Mesodermal cell (in vitro differentiated cells): Measurements from ENCODE around the gene CFAP20DC.
A peak's percentile ranks its signal among the peaks of the same experiment; 100 is the strongest.

ENCODE experiments used
- H3K27ac ChIP-seq: 2 replicates; pipeline ENCODE4 v1.7.0; 2013; ENCODE audit warnings: mild to moderate bottlenecking, low read depth, low read length, moderate library complexity; ENCODE audit not compliant: severe bottlenecking
- H3K36me3 ChIP-seq: 2 replicates; pipeline ENCODE4 v1.7.1; 2013; ENCODE audit warnings: mild to moderate bottlenecking, low read length, moderate library complexity; ENCODE audit not compliant: control insufficient read depth, insufficient read depth
- H3K4me1 ChIP-seq: one replicate; pipeline ENCODE4 v1.7.1; 2013; ENCODE audit warnings: mild to moderate bottlenecking, low read length; ENCODE audit not compliant: insufficient read depth, control insufficient read depth, poor library complexity, severe bottlenecking
- H3K4me3 ChIP-seq: 2 replicates; pipeline ENCODE4 v1.7.0; 2013; ENCODE audit warnings: low read length, control low read depth, mild to moderate bottlenecking; ENCODE audit not compliant: insufficient read depth, poor library complexity, severe bottlenecking; ENCODE audit errors: extremely low read depth
- H3K9me3 ChIP-seq: 2 replicates; pipeline ENCODE4 v1.7.1; 2013; ENCODE audit warnings: mild to moderate bottlenecking, low read length, moderate library complexity; ENCODE audit not compliant: control insufficient read depth
- WGBS, 2 experiments: methylation state at CpG; one replicate each; pipeline ENCODE4 v1.1.5; 2013; ENCODE audit warnings: missing lambda C conversion rate in 2 of 2; ENCODE audit not compliant: insufficient coverage in 2 of 2; 5-methylcytosine and 5-hydroxymethylcytosine counted together

Gene CFAP20DC

DNA sequence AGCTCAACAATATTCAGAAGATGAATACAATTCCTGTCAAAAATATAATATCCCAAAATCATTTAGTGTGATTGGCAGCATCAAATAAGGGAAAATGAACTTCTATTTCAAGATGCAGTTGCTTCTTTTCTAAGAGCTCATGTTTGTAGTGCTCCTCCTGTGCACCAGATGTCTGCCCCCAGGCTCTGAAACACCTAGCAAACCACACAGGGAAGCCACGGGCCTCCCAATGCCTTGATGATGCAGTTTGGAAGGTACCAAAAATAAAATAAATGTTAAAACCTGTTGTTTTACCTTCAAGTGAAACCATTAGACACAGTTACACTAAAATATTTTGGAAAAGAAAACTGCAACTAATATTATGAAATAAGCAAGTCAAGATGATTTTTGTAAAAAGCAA lies 22.2 kb downstream of the CFAP20DC start:
- H3K4me1 ChIP-seq = no peaks in the 10 kb centered on the region
- no peaks in the 10 kb centered on the region for H3K9me3 ChIP-seq
- no peak overlapping the region for H3K4me3 ChIP-seq
- H3K27ac ChIP-seq = no peak overlapping the region
- WGBS, 2 experiments = no CpG with 5 or more reads among the region's 1 CpG
- no peaks in the 10 kb centered on the region for H3K36me3 ChIP-seq

DNA sequence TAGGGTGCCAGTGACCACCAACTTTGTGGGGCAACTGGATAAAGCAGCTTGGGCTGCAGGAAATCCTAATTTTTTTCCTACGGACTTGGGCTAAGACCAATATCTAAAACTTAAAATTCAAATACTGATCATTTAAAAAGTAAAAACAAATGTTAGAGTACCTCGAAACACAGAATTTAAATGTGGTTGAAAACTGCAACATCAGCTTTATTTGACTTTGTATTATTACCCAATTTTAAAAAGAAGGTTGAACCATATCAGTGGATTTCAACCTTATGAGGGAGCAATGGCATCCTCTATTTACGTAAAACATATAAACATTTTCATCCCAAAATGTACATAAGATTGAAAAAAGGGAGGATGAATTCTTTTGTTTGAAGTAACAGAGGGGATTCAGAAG lies 26.2 kb downstream of the CFAP20DC start:
- Histone ChIP-seq H3K9me3 (no peaks in the 10 kb centered on the region), H3K27ac (no peak overlapping the region), H3K4me1 (no peaks in the 10 kb centered on the region), H3K4me3 (no peak overlapping the region), H3K36me3 (no peaks in the 10 kb centered on the region)
- WGBS, 2 experiments = no CpG with 5 or more reads among the region's 3 CpGs

DNA sequence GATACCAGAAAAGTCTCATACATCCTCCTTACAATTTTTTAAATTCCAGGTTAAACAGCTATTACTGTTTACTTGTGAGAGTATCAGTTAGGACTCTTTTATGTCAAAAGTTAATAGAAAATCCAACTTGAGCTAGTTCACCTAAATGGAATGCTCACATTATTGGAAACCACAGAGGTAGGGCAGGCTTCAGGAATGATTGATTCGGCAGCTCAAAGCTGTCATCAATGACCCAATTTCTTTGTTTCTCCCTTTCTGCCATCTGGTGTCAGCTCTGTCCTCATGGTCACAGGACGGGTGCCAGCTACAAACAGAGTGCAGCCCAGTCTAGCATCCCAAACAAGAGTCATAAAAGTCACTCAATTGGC lies 32.2 kb downstream of the CFAP20DC start:
- H3K4me3 ChIP-seq = no peak overlapping the region
- no peaks in the 10 kb centered on the region for H3K4me1 ChIP-seq
- H3K27ac ChIP-seq = no peak overlapping the region
- no peaks in the 10 kb centered on the region for H3K36me3 ChIP-seq
- H3K9me3 ChIP-seq = no peaks in the 10 kb centered on the region
- 75 to 100% methylated on average over 1 to 2 of the region's 2 CpGs for WGBS, 2 experiments

DNA sequence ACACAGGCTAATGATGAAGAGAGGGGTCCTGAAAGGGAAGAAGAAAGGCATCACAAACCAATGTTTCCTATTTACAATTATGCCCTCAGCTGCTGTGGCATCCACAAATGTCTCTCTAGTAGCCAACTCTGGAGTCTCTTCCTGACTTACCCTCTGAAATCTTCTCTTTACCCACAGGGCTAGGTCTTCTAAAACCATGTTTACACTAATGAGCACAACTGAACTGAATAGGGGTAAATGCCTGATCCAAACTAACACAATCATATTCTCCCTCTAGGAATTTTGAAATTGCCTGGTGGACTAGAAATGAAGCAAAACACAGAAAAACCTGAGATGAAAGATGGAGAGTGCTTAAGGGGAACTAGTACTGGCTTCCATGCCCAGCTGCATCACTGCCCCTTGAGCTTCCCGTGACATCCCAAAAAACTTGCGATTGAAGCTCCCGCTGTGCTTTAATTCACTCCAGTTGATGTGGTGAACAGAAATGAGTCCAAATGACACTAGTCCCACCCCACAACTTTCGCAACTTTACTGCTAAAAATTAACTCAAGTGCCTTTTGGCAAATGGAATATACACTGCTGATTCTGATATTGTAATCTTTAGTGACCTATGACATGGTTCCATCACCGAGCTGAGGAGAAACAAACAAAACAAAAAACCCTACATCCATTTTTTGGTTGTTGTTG lies 32.8 kb downstream of the CFAP20DC start:
- no peak overlapping the region for H3K4me3 ChIP-seq
- H3K36me3 ChIP-seq = no peaks in the 10 kb centered on the region
- H3K9me3 ChIP-seq = no peaks in the 10 kb centered on the region
- no peak overlapping the region for H3K27ac ChIP-seq
- no peaks in the 10 kb centered on the region for H3K4me1 ChIP-seq
- 93% methylated on average over 2 of the region's 5 CpGs; no CpG with 5 or more reads in 1 of the 2 experiments for WGBS, 2 experiments

DNA sequence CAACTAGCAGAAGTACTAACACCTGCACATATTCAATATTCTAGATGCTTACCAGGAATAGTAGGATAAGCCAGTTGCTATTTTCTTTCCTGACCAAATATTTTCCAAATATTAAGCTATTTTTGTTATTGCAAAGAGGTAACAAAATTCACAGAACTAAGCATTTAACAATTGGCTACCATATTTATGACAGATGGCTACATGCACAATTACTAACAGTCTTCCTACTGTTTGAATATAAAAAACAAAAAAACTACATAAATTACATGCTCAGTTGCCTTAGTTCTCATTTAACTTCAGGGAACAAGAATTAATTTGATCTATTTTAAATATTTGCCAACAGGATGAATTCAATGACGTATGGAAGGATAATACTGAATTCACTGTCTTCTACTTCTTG lies 36.2 kb downstream of the CFAP20DC start:
- H3K27ac ChIP-seq = no peak overlapping the region
- no CpG with 5 or more reads among the region's 1 CpG for WGBS, 2 experiments
- H3K9me3 ChIP-seq = no peaks in the 10 kb centered on the region
- H3K36me3 ChIP-seq = no peaks in the 10 kb centered on the region
- no peaks in the 10 kb centered on the region for H3K4me1 ChIP-seq
- no peak overlapping the region for H3K4me3 ChIP-seq

DNA sequence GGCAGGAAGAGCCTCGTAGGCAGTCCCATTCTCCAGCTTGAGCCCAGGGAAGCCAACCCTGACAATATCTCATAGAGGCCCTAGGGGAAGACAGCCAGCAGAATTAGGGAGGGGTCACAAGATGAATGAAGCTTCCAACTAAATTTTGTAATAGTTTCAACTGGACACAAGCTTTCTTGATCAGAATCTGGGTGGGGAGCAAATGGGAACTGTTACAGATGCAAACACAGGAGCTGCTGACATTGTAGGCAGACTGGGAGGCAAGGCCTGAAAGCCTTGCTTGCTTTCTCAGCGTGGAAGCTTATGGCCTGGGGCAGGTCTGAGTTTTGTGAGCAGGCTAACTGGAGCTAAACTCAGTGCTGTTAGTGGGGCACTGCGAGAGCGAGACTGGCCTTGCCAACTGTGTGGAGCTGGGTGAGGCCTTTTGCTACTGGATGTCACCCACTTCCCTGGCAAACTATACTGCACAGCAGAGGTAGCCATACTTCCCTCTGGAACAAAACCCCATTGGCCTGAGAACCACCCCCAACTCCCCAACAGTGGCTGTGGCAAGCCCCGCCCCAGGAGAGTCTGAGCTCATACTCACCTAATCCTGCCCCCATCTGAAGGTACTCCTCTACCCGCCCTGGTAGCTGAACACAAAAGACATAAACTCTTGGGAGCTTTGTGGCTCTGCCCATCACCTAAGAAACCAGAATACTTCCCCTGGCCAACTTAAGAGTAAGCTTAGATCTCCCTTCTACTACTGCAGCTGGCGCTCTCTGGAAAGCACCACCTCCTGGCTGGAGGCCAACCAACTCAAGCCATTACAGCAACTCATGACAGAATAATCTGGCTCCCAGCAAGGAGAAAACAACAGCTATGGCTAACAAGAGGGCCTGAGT lies 42.9 kb downstream of the CFAP20DC start:
- WGBS, 2 experiments = 91 to 94% methylated on average over 3 to 6 of the region's 7 CpGs
- no peak overlapping the region for H3K27ac ChIP-seq
- H3K9me3 ChIP-seq = no peaks in the 10 kb centered on the region

DNA sequence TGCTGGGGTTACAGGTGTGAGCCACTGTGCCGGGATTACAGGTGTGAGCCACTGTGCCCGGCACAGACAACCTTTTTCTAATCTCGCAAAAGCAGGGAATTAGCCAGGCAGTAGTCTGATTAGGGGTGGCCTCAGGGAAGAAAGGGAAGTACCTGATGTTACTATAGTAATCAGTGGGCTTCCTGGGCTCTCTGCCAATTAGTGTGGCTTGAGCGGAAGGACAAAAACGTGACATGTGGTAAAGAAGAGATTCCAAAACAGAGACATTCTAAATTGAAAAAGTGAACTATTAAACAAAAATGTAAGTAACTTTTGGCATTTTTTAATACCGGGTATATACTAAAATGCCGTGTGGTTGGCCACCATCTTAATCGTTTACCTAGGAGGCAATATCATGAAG lies 48.1 kb downstream of the CFAP20DC start:
- no peaks in the 10 kb centered on the region for H3K36me3 ChIP-seq
- H3K4me3 ChIP-seq = no peak overlapping the region
- H3K27ac ChIP-seq = no peak overlapping the region
- H3K4me1 ChIP-seq = peaks cover 9% of the 10 kb centered on the region
- 91 to 97% methylated on average over 4 to 6 of the region's 8 CpGs for WGBS, 2 experiments
- no peaks in the 10 kb centered on the region for H3K9me3 ChIP-seq

More for the DNA sequence above, 42.9 kb downstream of the CFAP20DC start:
- H3K4me3 ChIP-seq = no peak overlapping the region
- no peaks in the 10 kb centered on the region for H3K36me3 ChIP-seq
- H3K4me1 ChIP-seq = no peaks in the 10 kb centered on the region

GRCh38 chr3:58999774-59000160 lies 50.1 kb downstream of the CFAP20DC start:
- Histone ChIP-seq H3K4me3 (no peak overlapping the region), H3K36me3 (no peaks in the 10 kb centered on the region), H3K4me1 (peaks cover 9% of the 10 kb centered on the region), H3K9me3 (no peaks in the 10 kb centered on the region), H3K27ac (no peak overlapping the region)
- no CpG with 5 or more reads among the region's 1 CpG for WGBS, 2 experiments

DNA sequence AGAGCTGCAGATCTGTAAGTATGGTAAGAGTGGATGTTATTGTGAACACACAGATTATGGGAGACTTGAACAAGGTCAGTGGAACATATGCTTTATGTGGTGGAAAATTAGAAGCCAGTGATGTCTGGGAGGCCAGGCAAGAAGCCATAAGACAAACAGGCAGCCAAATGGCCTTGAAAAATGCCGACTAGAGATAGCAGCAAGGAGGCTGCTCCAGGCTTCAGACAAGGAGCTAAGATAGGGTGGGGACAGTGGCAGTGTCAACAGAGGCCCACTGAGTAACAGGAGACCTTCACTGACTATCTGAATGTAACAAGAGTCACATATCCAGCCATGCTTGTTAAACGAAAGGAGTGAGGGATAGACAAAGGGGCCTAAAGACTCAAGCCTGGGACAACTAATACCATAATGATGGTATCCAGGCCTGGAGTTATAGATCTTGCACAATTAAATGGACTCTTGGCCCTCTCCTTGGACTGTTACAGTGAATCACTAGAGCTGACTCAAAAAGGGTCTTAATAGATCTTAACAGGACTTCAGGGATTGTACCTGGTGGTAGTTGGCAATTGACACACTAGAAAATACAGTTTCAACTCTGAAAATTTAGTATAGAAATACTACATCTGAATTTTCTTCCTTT lies 50.6 kb downstream of the CFAP20DC start:
- Histone ChIP-seq H3K4me1 (peaks cover 9% of the 10 kb centered on the region), H3K36me3 (no peaks in the 10 kb centered on the region), H3K27ac (peak overlapping the region; percentile 64), H3K4me3 (no peak overlapping the region), H3K9me3 (no peaks in the 10 kb centered on the region)
- WGBS, 2 experiments = 83 to 100% methylated on average over 1 of the region's 2 CpGs

DNA sequence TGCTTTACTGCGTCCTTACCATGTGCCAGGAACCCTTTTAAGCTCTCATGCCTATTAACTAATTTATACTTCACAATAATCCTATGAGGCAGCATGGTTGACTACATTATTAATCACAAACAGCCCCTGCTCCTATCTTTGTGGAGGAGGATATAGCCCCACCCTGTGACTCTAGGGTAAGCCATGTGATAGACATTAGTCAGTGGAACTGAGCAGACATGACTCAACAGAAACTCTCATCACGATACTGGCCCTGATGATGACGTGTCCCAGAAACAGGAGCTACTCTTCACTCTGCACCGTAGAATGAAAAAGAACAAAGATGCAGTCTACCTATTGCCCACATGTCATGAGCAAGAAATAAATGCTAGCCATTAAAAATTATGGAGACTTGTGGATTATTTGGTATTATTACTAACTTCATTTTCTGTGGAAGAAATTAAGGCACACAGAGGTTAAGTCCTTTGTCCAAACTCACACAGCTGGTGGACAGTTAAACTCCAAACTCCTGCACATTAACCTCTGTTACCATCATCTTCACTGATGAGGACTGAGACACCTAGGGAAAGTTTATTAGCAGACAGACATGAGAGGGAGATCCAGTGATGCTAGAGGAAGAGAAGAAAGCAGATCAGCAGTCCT lies 51.2 kb downstream of the CFAP20DC start:
- Histone ChIP-seq H3K27ac (peak overlapping the region; percentile 64), H3K9me3 (no peaks in the 10 kb centered on the region), H3K4me3 (no peak overlapping the region), H3K36me3 (no peaks in the 10 kb centered on the region), H3K4me1 (peaks cover 9% of the 10 kb centered on the region)
- WGBS, 2 experiments = 97% methylated on average over 3 of the region's 4 CpGs
